Posterior vena cava (tissue), 2 donors: Measurements from ENCODE around the gene SOD3. TPM values are rescaled to one million over a fixed set of nuclear protein-coding genes. Genes with fewer than 3 reads are reported as not detected.

Experiments
- DNase-seq: peaks from one replicate; pipeline ENCODE4 v3.0.0-alpha.2; 2020; ENCODE audit warnings: low spot score
- intact Hi-C, 2 donors: fragments of 100-400 bp; cut with DNase I; formaldehyde crosslinking; loops; one replicate each; pipeline versions ENCODE4 v1.14.1 to v1.14.2; 2022 to 2023
- total RNA-seq, 2 donors: library from RNA; stranded (reverse); fragmentation: NEBNext Ultra II Directional; extraction: Animal tissue kit (Norgen Biotek cat#: 25700); gene quantifications; one replicate each; pipeline ENCODE4 v1.2.1, GENCODE V29; 2021
- donor health status: DM: yes; HTN: yes; CAD: no.
- donor health status: DM: yes; HTN: yes; CAD: no.

Gene SOD3
- total RNA-seq, 2 donors from 2014 or later: 289 to 415 TPM

DNA sequence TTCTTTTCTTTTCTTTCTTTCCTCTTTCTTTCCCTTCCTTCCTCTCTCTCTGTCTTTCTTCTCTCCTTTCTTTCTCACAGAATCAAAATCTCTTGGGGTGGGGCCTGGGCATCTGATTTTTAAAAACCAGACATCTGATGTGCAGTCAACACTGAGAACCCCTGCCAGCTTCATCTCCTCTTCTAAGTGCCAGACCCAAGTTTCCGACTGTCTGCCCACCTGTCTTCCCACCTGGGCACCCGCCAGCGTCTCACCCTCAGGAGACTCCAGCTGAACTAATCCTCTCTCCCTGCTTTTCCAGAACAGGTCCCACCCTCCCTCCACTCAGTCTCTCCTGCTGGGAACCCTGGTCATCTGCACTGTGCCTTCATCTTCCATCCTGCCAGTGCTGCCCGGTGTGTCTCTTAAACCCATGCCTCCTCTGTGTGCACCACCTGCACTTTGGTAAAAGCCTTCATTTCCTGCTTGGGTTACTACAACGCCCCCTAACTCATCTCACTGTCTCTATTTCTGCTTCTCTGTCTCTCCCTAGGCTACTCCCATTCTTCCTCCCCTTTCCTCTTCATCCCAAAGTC is 2.8 kb downstream of the SOD3 start:
- no peak for DNase-seq
- intact Hi-C loops: loop anchor here in 1 of 2 donors (10.0 kb wide), 1 partner anchor 213 kb away; the partner anchor contains the start of gene DHX15

DNA sequence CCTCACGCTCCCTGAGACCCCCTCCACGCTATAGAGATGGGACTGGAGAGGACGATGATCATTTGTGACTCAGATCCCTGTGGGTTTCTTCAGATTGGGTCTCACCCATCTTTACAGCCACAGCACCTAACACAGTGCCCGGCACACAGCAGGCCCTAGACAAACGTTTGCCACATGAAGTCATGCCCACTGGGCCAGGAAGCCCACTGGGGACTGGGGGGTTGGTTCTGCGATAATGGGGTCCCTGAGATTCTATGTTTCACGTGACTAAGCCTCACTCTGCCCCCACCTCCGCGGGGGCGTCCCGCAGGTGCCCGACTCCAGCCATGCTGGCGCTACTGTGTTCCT is 3.8 kb downstream of the SOD3 start:
- DNase-seq: no peak
- intact Hi-C loops: loop anchor here in 1 of 2 donors (10.0 kb wide), 1 partner anchor 214 kb away; the partner anchor contains the start of gene DHX15

GRCh38 chr4:24799544-24800324 is 4.4 kb downstream of the SOD3 start:
- DNase-seq: no peak
- intact Hi-C loops: loop anchor here in 1 of 2 donors (5.0 to 10.0 kb wide), 3 partner anchors 48 to 215 kb away; partner anchors contain the start of genes CCDC149 and DHX15

DNA sequence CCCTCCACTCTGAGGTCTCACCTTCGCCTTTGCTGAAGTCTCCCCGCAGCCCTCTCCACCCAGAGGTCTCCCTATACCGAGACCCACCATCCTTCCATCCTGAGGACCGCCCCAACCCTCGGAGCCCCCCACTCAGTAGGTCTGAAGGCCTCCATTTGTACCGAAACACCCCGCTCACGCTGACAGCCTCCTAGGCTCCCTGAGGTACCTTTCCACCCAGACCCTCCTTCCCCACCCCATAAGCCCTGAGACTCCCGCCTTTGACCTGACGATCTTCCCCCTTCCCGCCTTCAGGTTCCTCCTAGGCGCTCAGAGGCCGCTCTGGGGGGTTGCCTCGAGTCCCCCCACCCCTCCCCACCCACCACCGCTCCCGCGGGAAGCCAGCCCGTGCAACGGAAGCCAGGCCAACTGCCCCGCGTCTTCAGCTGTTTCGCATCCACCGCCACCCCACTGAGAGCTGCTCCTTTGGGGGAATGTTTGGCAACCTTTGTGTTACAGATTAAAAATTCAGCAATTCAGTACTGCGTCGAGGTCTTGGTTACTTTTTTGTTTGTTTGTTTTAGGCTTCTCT is 5.0 kb downstream of the SOD3 start:
- intact Hi-C loops: loop anchor here in 1 of 2 donors (5.0 to 10.0 kb wide), 2 partner anchors 47 to 114 kb away; partner anchors contain the start of gene CCDC149
- DNase-seq: no peak

DNA sequence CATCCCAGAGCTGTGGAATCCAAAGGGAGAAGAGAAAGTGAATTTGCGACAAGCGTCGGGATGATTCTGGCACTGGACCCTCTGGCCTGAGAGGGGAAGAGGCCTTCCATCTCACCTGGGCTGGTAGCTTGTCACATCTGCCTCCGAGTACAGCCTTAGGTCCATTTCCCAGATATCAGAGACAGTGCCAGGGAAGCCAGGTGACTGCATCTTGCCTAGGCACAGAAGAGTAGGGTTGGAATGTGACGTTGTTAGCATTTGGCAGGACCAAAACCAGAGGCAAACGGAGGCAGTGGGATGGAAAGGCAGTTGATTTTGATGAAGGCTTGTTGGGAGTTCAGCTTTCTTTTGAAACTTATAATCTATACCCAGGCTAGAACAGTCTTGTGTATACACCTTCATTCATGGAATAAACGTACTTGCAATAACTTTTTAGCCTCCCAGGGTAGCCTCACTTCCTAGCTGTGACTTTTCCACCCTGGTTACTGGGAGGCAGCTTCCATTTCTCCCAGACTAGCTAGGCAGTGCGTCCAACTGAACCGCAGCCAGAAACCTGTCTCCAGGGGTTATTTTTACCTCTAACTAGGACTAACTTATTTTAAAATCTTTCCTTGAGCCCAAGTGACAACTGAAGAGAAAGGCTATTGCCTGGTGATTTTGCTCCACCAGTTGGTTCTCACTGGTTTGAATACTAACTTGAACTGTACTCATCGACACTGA is 5.9 kb downstream of the SOD3 start:
- no peak for DNase-seq
- intact Hi-C loops: loop anchor here in 1 of 2 donors (5.0 to 10.0 kb wide), 2 partner anchors 46 to 114 kb away; partner anchors contain the start of gene CCDC149

GRCh38 chr4:24802648-24803047 is 7.3 kb downstream of the SOD3 start:
- intact Hi-C loops: loop anchor here in 1 of 2 donors (5.0 to 10.0 kb wide), 2 partner anchors 45 to 112 kb away; partner anchors contain the start of gene CCDC149
- no peak for DNase-seq

GRCh38 chr4:24805067-24805466 is 9.7 kb downstream of the SOD3 start:
- intact Hi-C loops: loop anchor here in 1 of 2 donors (10.0 kb wide), 1 partner anchor 110 kb away; the partner anchor contains the start of gene CCDC149

GRCh38 chr4:24805566-24805965 is 10.2 kb downstream of the SOD3 start:
- intact Hi-C loops: loop anchor here in 1 of 2 donors (10.0 kb wide), 1 partner anchor 109 kb away; the partner anchor contains the start of gene CCDC149
- DNase-seq: no peak

More at GRCh38 chr4:24805067-24805466, 9.7 kb downstream of the SOD3 start:
- no peak for DNase-seq

- intact Hi-C loops: loop anchor here in 1 of 2 donors (10.0 kb wide), 1 partner anchor 108 kb away; the partner anchor contains the start of gene CCDC149
- DNase-seq: no peak
Measured at GRCh38 chr4:24806206-24806990, 11.0 kb downstream of the SOD3 start.

GRCh38 chr4:24807611-24808010 is 12.2 kb downstream of the SOD3 start:
- intact Hi-C loops: loop anchor here in 1 of 2 donors (10.0 kb wide), 1 partner anchor 107 kb away; the partner anchor contains the start of gene CCDC149
- no peak for DNase-seq

DNA sequence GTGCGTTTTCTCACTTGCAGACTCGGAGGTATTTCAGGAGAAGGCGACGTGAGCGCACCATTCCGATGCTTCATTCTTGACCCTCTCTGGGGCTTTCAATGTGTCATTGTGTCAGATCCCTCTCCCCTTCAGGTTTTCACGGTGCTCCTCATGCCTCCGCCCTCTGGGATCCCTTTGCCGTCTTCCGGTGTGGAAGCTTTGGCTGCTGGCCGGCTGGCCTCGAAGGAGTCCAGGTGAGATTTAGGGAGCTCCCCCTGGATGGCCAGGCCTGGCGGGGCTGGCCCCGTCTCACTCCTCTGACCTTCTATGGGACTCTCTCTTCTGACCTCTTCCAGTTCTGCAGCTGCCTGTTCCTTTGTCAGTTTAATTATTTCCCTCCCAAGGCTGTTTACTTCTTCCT is 12.9 kb downstream of the SOD3 start:
- no peak for DNase-seq
- intact Hi-C loops: loop anchor here in 1 of 2 donors (10.0 kb wide), 1 partner anchor 107 kb away; the partner anchor contains the start of gene CCDC149

DNA sequence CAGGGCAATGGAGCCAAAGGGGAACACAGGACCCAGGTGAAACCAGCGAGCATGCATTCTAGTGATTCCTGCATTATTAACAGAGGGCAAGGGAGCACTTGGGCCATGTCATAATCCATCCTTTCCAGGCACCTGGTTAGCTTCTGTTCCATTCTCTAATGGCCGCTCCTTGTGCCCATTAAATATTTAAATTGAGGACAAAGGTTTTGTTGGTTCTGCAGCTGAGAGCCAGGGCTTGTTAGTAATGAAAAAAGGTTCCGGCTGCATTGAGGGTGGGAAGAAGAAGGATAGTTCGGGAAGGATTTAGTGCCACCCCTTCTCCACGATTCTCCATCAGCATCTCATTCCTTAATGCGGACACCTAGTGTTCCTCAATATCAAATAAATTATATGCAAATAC is 13.6 kb downstream of the SOD3 start:
- intact Hi-C loops: loop anchor here in 1 of 2 donors (10.0 kb wide), 1 partner anchor 106 kb away; the partner anchor contains the start of gene CCDC149
- no peak for DNase-seq

DNA sequence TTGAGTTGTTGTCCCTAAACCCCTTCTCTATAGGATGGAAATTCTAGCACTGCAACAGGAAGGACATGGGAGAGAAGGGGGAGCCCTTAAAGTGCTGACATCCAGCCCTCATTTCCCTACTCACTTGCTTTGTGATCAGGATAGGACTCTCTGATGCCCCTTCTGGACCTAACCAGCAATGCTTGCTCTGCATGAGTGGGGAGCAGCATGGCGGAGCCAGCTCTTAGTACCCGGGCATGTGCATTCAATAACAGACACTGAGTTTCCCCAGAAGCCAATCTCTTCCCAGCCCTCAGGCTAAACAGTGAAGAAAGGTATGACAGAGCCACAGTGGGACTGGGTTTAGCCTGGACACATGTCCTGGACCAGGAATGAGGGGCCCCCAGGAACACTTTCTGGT is 14.0 kb downstream of the SOD3 start:
- no peak for DNase-seq
- intact Hi-C loops: loop anchor here in 1 of 2 donors (10.0 kb wide), 1 partner anchor 105 kb away; the partner anchor contains the start of gene CCDC149

DNA sequence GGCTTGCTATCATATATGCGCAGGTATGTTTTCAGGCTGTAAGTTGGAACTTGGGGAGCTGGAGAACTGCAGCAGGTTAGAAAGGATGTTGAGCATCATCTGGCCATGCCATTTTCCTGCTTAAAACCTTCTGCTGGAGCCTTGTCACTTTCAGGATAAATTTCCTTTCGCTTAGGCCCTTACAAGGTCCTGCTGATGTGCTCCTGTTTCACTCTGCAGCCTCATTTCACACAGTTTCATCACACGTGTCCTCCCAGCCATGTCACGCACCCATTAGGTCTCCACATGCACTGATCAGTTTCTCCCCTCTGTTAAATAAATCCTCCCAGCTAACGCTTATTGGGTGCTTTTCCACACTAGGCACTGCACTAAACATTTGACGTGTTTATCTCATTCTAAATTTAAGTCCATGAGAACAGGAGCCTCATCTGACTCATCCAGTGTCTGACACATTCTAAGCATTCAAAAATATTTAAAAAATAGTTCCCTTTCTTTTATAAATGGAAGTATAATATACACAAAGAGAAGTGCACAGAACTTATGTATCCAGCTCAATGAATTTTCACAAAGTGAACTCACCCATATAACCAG is 14.5 kb downstream of the SOD3 start:
- intact Hi-C loops: loop anchor here in 1 of 2 donors (10.0 kb wide), 1 partner anchor 105 kb away; the partner anchor contains the start of gene CCDC149
- DNase-seq: no peak

DNA sequence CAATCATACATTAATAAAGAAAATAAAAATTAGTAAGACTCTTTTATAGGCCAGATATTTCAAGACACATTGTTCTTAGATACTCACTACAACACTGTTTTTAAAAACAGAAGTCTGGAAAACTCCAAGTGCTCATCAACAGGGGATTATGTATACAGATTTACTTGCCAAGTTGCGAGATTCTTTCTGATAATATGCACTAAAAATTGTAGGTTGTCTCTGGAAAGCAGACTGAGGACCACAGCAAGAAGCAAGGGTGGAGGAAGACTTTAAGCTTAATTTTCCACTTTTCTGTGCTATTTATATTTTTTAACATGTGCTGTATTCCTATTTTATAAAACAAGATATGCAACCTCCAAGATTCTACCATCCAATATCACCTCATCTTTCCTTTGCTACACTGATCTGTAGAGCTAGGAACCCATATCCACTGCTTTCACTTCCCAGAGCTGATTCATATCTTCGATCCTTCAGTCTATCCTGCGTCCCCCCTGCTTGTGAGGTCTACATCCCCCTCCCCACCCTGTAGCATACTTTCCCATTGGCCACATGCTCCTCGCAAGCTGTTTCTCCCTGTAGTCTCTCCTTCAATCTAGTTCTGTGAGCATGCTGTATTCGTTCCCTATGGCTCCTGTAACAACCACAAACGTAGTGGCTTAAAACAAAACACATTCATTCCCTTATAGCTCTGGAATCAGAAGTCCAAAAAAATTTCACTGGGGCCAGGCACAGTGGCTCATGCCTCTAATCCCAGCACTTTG is 15.7 kb downstream of the SOD3 start:
- intact Hi-C loops: no loop called here

DNA sequence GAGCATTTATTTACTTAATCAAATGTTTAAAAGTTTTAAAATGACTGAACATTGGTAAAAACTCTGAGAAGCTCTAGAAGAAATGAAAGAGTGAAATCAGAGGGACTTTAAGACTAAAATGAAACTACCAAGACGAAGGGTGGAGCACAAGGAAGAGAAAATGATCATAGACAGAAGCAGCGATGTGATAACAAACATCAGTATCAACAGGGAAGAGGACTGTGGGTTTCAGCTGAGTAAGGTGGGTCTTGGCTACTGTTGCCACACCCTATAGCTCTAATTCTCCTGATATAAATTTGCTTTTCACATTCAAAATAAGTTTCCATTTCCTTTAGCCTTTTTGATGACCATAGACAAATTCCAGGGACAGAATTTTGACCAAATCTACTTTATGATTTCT is 18.4 kb downstream of the SOD3 start:
- intact Hi-C loops: no loop called here
- DNase-seq: no peak

More for the DNA sequence above, 15.7 kb downstream of the SOD3 start:
- no peak for DNase-seq

GRCh38 chr4:24816797-24817196 is 21.4 kb downstream of the SOD3 start:
- intact Hi-C loops: no loop called here

More at GRCh38 chr4:24816797-24817196, 21.4 kb downstream of the SOD3 start:
- no peak for DNase-seq
